ENCODE results near the gene OXCT1. TPM values are rescaled to one million over a fixed set of nuclear protein-coding genes. Genes with fewer than 3 reads are reported as not detected.

Gene OXCT1
- total and polyA plus RNA-seq, 9 donors: 9.0 to 29.8 (median 15.4) TPM

- no peak overlapping the region for H3K4me3 ChIP-seq
- H3K4me1 ChIP-seq (ENCODE audit: insufficient read depth): no peaks in the 10 kb centered on the region
- TF ChIP-seq EP300 (IDR thresholded peaks at IDR 0.05) (no peak), POLR2A (IDR thresholded peaks at IDR 0.05) (no peak), CTCF (IDR thresholded peaks at IDR 0.05) (no peak)
- intact Hi-C loops (cut with DNase I): no loop called here
- no peak overlapping the region for H3K27ac ChIP-seq
- H3K27me3 ChIP-seq: no peaks in the 10 kb centered on the region
- no peaks in the 10 kb centered on the region for H3K36me3 ChIP-seq
- 56 to 77% (median 66%) methylated on average over 1 of the region's 1 CpG for WGBS, 3 donors
- DNase-seq: no peak
- no peaks in the 10 kb centered on the region for H3K9me3 ChIP-seq
These were observed 187.6 kb downstream of the OXCT1 start for GRCh38 chr5:41682641-41683040.

- TF ChIP-seq EP300 (IDR thresholded peaks at IDR 0.05) (no peak), CTCF (IDR thresholded peaks at IDR 0.05) (no peak), POLR2A (IDR thresholded peaks at IDR 0.05) (no peak)
- H3K9me3 ChIP-seq: no peaks in the 10 kb centered on the region
- no peaks in the 10 kb centered on the region for H3K27me3 ChIP-seq
- H3K4me1 ChIP-seq (ENCODE audit: insufficient read depth): no peaks in the 10 kb centered on the region
- intact Hi-C loops (cut with DNase I): no loop called here
- H3K4me3 ChIP-seq: no peak overlapping the region
- WGBS, 3 donors: 31 to 54% (median 36%) methylated on average over 1 of the region's 1 CpG
- no peak for DNase-seq
- H3K36me3 ChIP-seq: no peaks in the 10 kb centered on the region
- H3K27ac ChIP-seq: no peak overlapping the region
These were observed 188.4 kb downstream of the OXCT1 start for GRCh38 chr5:41681840-41682239.

Other genes starting within 250 kb of the OXCT1 start
- 10 to 100 TPM; 12.2 to 35.7 (median 25.9) TPM for gene RIMOC1, start 33.9 kb upstream of the OXCT1 start, total RNA-seq
- gene RIMOC1, start 33.9 kb upstream of the OXCT1 start, polyA plus RNA-seq: 10 to 100 TPM; 10.7 to 17.6 TPM
- 10 to 100 TPM in 2 of 7 donors, 1 to 10 TPM in 5; 7.4 to 16.3 (median 8.7) TPM for gene FBXO4, start 54.9 kb upstream of the OXCT1 start, total RNA-seq
- 1 to 10 TPM; 8.5 to 9.3 TPM for gene FBXO4, start 54.9 kb upstream of the OXCT1 start, polyA plus RNA-seq